ENCODE data around the gene SLC35G4. TPM values are rescaled to one million over a fixed set of nuclear protein-coding genes. Genes with fewer than 3 reads are reported as not detected.

SLC35G4 gene
- total RNA-seq, 5 donors from 2014 or later (not counting 1 experiment from before 2014, with no cell fraction given): not detected

GRCh38 chr18:11570769-11571412, 38.5 kb upstream of the SLC35G4 start:
- ChIA-PET CTCF (no interaction called here), POLR2A (no interaction called here)
- DNase-seq: no peak
- ATAC-seq (replicated peaks in 1 of 4): no peak
- Mint-ChIP-seq H3K27me3 (peaks cover 9 to 13% of the 10 kb centered on the region in 2 donors), H3K4me3 (no peak overlapping the region), H3K36me3 (no peaks in the 10 kb centered on the region), H3K4me1 (peaks cover 0 to 2% (median 1%) of the 10 kb centered on the region in 3 donors), H3K27ac (no peak overlapping the region), H3K9me3 (no peaks in the 10 kb centered on the region)
- Histone ChIP-seq H3K4me1 (ENCODE audit: control insufficient read depth in 1 of 2, extremely low read depth in 1 of 2, insufficient read depth in 2 of 2, low read length in 2 of 2) (no peaks in the 10 kb centered on the region), H3K9me3 (no peaks in the 10 kb centered on the region), H3K4me3 (ENCODE audit: control insufficient read depth in 1 of 2, extremely low read depth in 1 of 2, low read length in 1 of 2) (no peak overlapping the region), H3K27ac (ENCODE audit: low read length) (no peak overlapping the region), H3K36me3 (ENCODE audit: control insufficient read depth in 2 of 2, extremely low read depth in 1 of 2, insufficient read depth in 1 of 2, low read length in 1 of 2) (no peaks in the 10 kb centered on the region), H3K27me3 (replicated peaks in 1 of 2; ENCODE audit: control insufficient read depth in 2 of 2, extremely low read depth in 1 of 2, insufficient read depth in 2 of 2, low read length in 1 of 2) (peaks cover 0 to 8% of the 10 kb centered on the region in 2 experiments)
- 96% methylated on average over 5 of the region's 14 CpGs for WGBS (ENCODE audit: insufficient coverage)

GRCh38 chr18:11572201-11572600, 37.2 kb upstream of the SLC35G4 start:
- Mint-ChIP-seq H3K36me3 (no peaks in the 10 kb centered on the region), H3K27ac (no peak overlapping the region), H3K4me3 (no peak overlapping the region), H3K9me3 (no peaks in the 10 kb centered on the region), H3K27me3 (peaks cover 9 to 11% of the 10 kb centered on the region in 2 donors), H3K4me1 (peaks cover 6 to 11% (median 10%) of the 10 kb centered on the region in 3 donors)
- 73% methylated on average over 6 of the region's 9 CpGs for WGBS (ENCODE audit: insufficient coverage)
- CTCF ChIA-PET: no interaction called here
- H3K4me3 ChIP-seq (ENCODE audit: control insufficient read depth in 1 of 2, extremely low read depth in 1 of 2, low read length in 1 of 2): no peak overlapping the region
- H3K4me1 ChIP-seq (ENCODE audit: control insufficient read depth in 1 of 2, extremely low read depth in 1 of 2, insufficient read depth in 2 of 2, low read length in 2 of 2): peaks cover 2 to 8% of the 10 kb centered on the region in 2 experiments
- no peaks in the 10 kb centered on the region for H3K36me3 ChIP-seq (ENCODE audit: control insufficient read depth in 2 of 2, extremely low read depth in 1 of 2, insufficient read depth in 1 of 2, low read length in 1 of 2)
- POLR2A ChIA-PET: no interaction called here
- ATAC-seq (replicated peaks in 1 of 4): no peak
- H3K9me3 ChIP-seq: no peaks in the 10 kb centered on the region
- DNase-seq: no peak
- H3K27ac ChIP-seq (ENCODE audit: low read length): no peak overlapping the region
- peaks cover 0 to 8% of the 10 kb centered on the region in 2 experiments for H3K27me3 ChIP-seq (replicated peaks in 1 of 2; ENCODE audit: control insufficient read depth in 2 of 2, extremely low read depth in 1 of 2, insufficient read depth in 2 of 2, low read length in 1 of 2)

GRCh38 chr18:11574545-11574944, 34.9 kb upstream of the SLC35G4 start:
- 48% methylated on average over 2 of the region's 3 CpGs for WGBS (ENCODE audit: insufficient coverage)
- peaks cover 0 to 8% of the 10 kb centered on the region in 2 experiments for H3K27me3 ChIP-seq (replicated peaks in 1 of 2; ENCODE audit: control insufficient read depth in 2 of 2, extremely low read depth in 1 of 2, insufficient read depth in 2 of 2, low read length in 1 of 2)
- H3K4me3 ChIP-seq (ENCODE audit: control insufficient read depth in 1 of 2, extremely low read depth in 1 of 2, low read length in 1 of 2): no peak overlapping the region
- H3K4me1 ChIP-seq (ENCODE audit: control insufficient read depth in 1 of 2, extremely low read depth in 1 of 2, insufficient read depth in 2 of 2, low read length in 2 of 2): peaks cover 11 to 15% of the 10 kb centered on the region in 2 experiments
- Mint-ChIP-seq H3K27me3 (peaks cover 0 to 4% of the 10 kb centered on the region in 2 donors), H3K4me1 (peaks cover 24 to 33% (median 28%) of the 10 kb centered on the region in 3 donors), H3K36me3 (no peaks in the 10 kb centered on the region), H3K27ac (no peak overlapping the region), H3K4me3 (no peak overlapping the region), H3K9me3 (no peaks in the 10 kb centered on the region)
- DNase-seq: no peak
- CTCF ChIA-PET: no interaction called here
- H3K36me3 ChIP-seq (ENCODE audit: control insufficient read depth in 2 of 2, extremely low read depth in 1 of 2, insufficient read depth in 1 of 2, low read length in 1 of 2): no peaks in the 10 kb centered on the region
- no peak overlapping the region for H3K27ac ChIP-seq (ENCODE audit: low read length)
- POLR2A ChIA-PET: no interaction called here
- no peaks in the 10 kb centered on the region for H3K9me3 ChIP-seq
- ATAC-seq (replicated peaks in 1 of 4): no peak

GRCh38 chr18:11577271-11578112, 31.9 kb upstream of the SLC35G4 start:
- ChIA-PET POLR2A (interaction anchor here in 1 of 2 donors (0.6 kb wide), 1 partner anchor 267 kb away, joined by 3 read pairs; no protein-coding TSS in a partner anchor), CTCF (no interaction called here)
- H3K36me3 Mint-ChIP-seq: no peaks in the 10 kb centered on the region
- H3K27ac Mint-ChIP-seq: peak overlapping the region in 1 of 2 donors; percentile 59
- H3K4me3 ChIP-seq (ENCODE audit: control insufficient read depth in 1 of 2, extremely low read depth in 1 of 2, low read length in 1 of 2): no peak overlapping the region
- DNase-seq (no peak), ATAC-seq (replicated peaks in 1 of 4) (peak in 2 of 4 experiments; percentile 32 to 42)
- no peaks in the 10 kb centered on the region for H3K27me3 ChIP-seq (replicated peaks in 1 of 2; ENCODE audit: control insufficient read depth in 2 of 2, extremely low read depth in 1 of 2, insufficient read depth in 2 of 2, low read length in 1 of 2)
- peaks cover 11 to 18% of the 10 kb centered on the region in 2 experiments for H3K4me1 ChIP-seq (ENCODE audit: control insufficient read depth in 1 of 2, extremely low read depth in 1 of 2, insufficient read depth in 2 of 2, low read length in 2 of 2)
- peak overlapping the region in 1 of 3 donors; percentile 52 for H3K4me3 Mint-ChIP-seq
- H3K27me3 Mint-ChIP-seq: no peaks in the 10 kb centered on the region
- WGBS (ENCODE audit: insufficient coverage): 3% methylated on average over 3 of the region's 7 CpGs
- H3K36me3 ChIP-seq (ENCODE audit: control insufficient read depth in 2 of 2, extremely low read depth in 1 of 2, insufficient read depth in 1 of 2, low read length in 1 of 2): no peaks in the 10 kb centered on the region
- H3K4me1 Mint-ChIP-seq: peaks cover 37 to 49% (median 46%) of the 10 kb centered on the region in 3 donors
- no peak overlapping the region for H3K27ac ChIP-seq (ENCODE audit: low read length)
- no peaks in the 10 kb centered on the region for H3K9me3 Mint-ChIP-seq
- no peaks in the 10 kb centered on the region for H3K9me3 ChIP-seq

GRCh38 chr18:11578799-11579198, 30.6 kb upstream of the SLC35G4 start:
- Mint-ChIP-seq H3K36me3 (no peaks in the 10 kb centered on the region), H3K27ac (no peak overlapping the region), H3K27me3 (no peaks in the 10 kb centered on the region), H3K4me1 (peaks cover 37 to 49% (median 46%) of the 10 kb centered on the region in 3 donors), H3K4me3 (no peak overlapping the region), H3K9me3 (no peaks in the 10 kb centered on the region)
- Histone ChIP-seq H3K4me1 (ENCODE audit: control insufficient read depth in 1 of 2, extremely low read depth in 1 of 2, insufficient read depth in 2 of 2, low read length in 2 of 2) (peaks cover 11 to 18% of the 10 kb centered on the region in 2 experiments), H3K27ac (ENCODE audit: low read length) (no peak overlapping the region), H3K4me3 (ENCODE audit: control insufficient read depth in 1 of 2, extremely low read depth in 1 of 2, low read length in 1 of 2) (no peak overlapping the region), H3K9me3 (no peaks in the 10 kb centered on the region), H3K36me3 (ENCODE audit: control insufficient read depth in 2 of 2, extremely low read depth in 1 of 2, insufficient read depth in 1 of 2, low read length in 1 of 2) (no peaks in the 10 kb centered on the region), H3K27me3 (replicated peaks in 1 of 2; ENCODE audit: control insufficient read depth in 2 of 2, extremely low read depth in 1 of 2, insufficient read depth in 2 of 2, low read length in 1 of 2) (no peaks in the 10 kb centered on the region)
- POLR2A ChIA-PET: no interaction called here
- CTCF ChIA-PET: no interaction called here
- DNase-seq: no peak
- 71% methylated on average over 1 of the region's 3 CpGs for WGBS (ENCODE audit: insufficient coverage)
- no peak for ATAC-seq (replicated peaks in 1 of 4)

- H3K36me3 ChIP-seq (ENCODE audit: control insufficient read depth in 2 of 2, extremely low read depth in 1 of 2, insufficient read depth in 1 of 2, low read length in 1 of 2): no peaks in the 10 kb centered on the region
- H3K27ac ChIP-seq (ENCODE audit: low read length): no peak overlapping the region
- ChIA-PET CTCF (no interaction called here), POLR2A (no interaction called here)
- H3K9me3 Mint-ChIP-seq: no peaks in the 10 kb centered on the region
- DNase-seq: no peak
- peaks cover 37 to 49% (median 46%) of the 10 kb centered on the region in 3 donors for H3K4me1 Mint-ChIP-seq
- WGBS (ENCODE audit: insufficient coverage): 93% methylated on average over 7 of the region's 15 CpGs
- peaks cover 11 to 18% of the 10 kb centered on the region in 2 experiments for H3K4me1 ChIP-seq (ENCODE audit: control insufficient read depth in 1 of 2, extremely low read depth in 1 of 2, insufficient read depth in 2 of 2, low read length in 2 of 2)
- H3K27me3 ChIP-seq (replicated peaks in 1 of 2; ENCODE audit: control insufficient read depth in 2 of 2, extremely low read depth in 1 of 2, insufficient read depth in 2 of 2, low read length in 1 of 2): no peaks in the 10 kb centered on the region
- H3K9me3 ChIP-seq: no peaks in the 10 kb centered on the region
- no peaks in the 10 kb centered on the region for H3K27me3 Mint-ChIP-seq
- H3K4me3 Mint-ChIP-seq: no peak overlapping the region
- no peak for ATAC-seq (replicated peaks in 1 of 4)
- no peak overlapping the region for H3K4me3 ChIP-seq (ENCODE audit: control insufficient read depth in 1 of 2, extremely low read depth in 1 of 2, low read length in 1 of 2)
- no peak overlapping the region for H3K27ac Mint-ChIP-seq
- no peaks in the 10 kb centered on the region for H3K36me3 Mint-ChIP-seq
Measured at GRCh38 chr18:11579916-11580315, 29.5 kb upstream of the SLC35G4 start.
